GM12878 (cell line): ENCODE measurements around the gene MOAP1. TPM values are rescaled to one million over a fixed set of nuclear protein-coding genes. Genes with fewer than 3 reads are reported as not detected.

Experiments used
- ATAC-seq: fragments of 200-7000 bp; cut with Tn5 transposase; 3 replicates; pipeline ENCODE4 v1.9.1; 2020; ENCODE audit warnings: mild to moderate bottlenecking, moderate library complexity
- BruUV-seq: library from RNA; stranded (reverse); fragments of 400-500 nt; replicated peaks from 2 replicates; lab custom pipeline; 2021; lab: Mats Ljungman, UMichigan
- CTCF ChIA-PET: fragments of 300-600 bp; sonication (Branson Sonifier 250); formaldehyde crosslinking; extraction: SDS; loops from one replicate; lab custom pipeline; 2021; ENCODE audit warnings: inconsistent platforms; lab: Yijun Ruan, JAX
- POLR2A ChIA-PET: fragments of 350-600 bp; formaldehyde crosslinking; extraction: SDS; loops from one replicate; lab custom pipeline; 2021; ENCODE audit warnings: inconsistent platforms; lab: Charles Lee
- RAD21 ChIA-PET: fragments of 300-600 bp; sonication (Branson Sonifier 250); formaldehyde crosslinking; loops from one replicate; lab custom pipeline; 2023; ENCODE audit warnings: antibody characterized with exemption; ENCODE audit not compliant: unreplicated experiment; lab: Charles Lee
- SMC1A ChIA-PET: fragments of 300-600 bp; sonication (Branson Sonifier 250); formaldehyde crosslinking; loops from one replicate; lab custom pipeline; 2023; ENCODE audit not compliant: unreplicated experiment, uncharacterized antibody; lab: Charles Lee
- DNase-seq: peaks from one replicate; pipeline ENCODE4 v3.0.0-alpha.2; 2011; ENCODE audit warnings: low read depth, low spot score
- FAIRE-seq: peaks from 3 replicates; lab custom pipeline; 2011; peaks lifted over from hg19 to GRCh38; lab: Jason Lieb, UNC
- H2AFZ ChIP-seq: 2 replicates; pipeline ENCODE4 v1.6.0; 2011; ENCODE audit warnings: low read depth, low read length, control low read depth; ENCODE audit not compliant: control insufficient read depth
- H3K27ac ChIP-seq: 2 replicates; pipeline ENCODE4 v1.5.1; 2011; ENCODE audit warnings: control low read depth; ENCODE audit not compliant: control insufficient read depth, insufficient read depth
- H3K27me3 ChIP-seq, 2 experiments: replicated peaks in 1 of 2; 2 replicates each; pipeline versions ENCODE4 v1.6.0 to v1.6.1; 2011; ENCODE audit warnings: low read length in 1 of 2; ENCODE audit not compliant: control insufficient read depth in 2 of 2, insufficient read depth in 2 of 2
- H3K36me3 ChIP-seq, 2 experiments: 2 replicates each; pipeline ENCODE4 v1.5.1; 2011; ENCODE audit warnings: low read length in 1 of 2; ENCODE audit not compliant: control insufficient read depth in 2 of 2, insufficient read depth in 2 of 2
- H3K4me1 ChIP-seq: 2 replicates; pipeline ENCODE4 v1.6.1; 2011; ENCODE audit warnings: mild to moderate bottlenecking, low read length, moderate library complexity, mixed read lengths; ENCODE audit not compliant: control insufficient read depth, insufficient read depth
- H3K4me2 ChIP-seq: 2 replicates; pipeline ENCODE4 v1.6.0; 2011; ENCODE audit warnings: control low read depth; ENCODE audit not compliant: control insufficient read depth, insufficient read depth
- H3K4me3 ChIP-seq: fragments of 200-600 bp; sonication (generic); 2 replicates; pipeline ENCODE4 v1.5.1; 2016
- H3K79me2 ChIP-seq: 2 replicates; pipeline ENCODE4 v1.6.0; 2011; ENCODE audit warnings: low read length; ENCODE audit not compliant: control insufficient read depth, insufficient read depth
- H3K9ac ChIP-seq: 2 replicates; pipeline ENCODE4 v1.8.0; 2011; ENCODE audit warnings: low read length, control low read depth, mixed read lengths; ENCODE audit not compliant: control insufficient read depth, insufficient read depth
- H3K9me3 ChIP-seq: replicated peaks from 3 replicates; pipeline ENCODE4 v1.5.1; 2011; ENCODE audit warnings: mild to moderate bottlenecking, low read length; ENCODE audit not compliant: control insufficient read depth, insufficient read depth
- H4K20me1 ChIP-seq: 2 replicates; pipeline ENCODE4 v1.6.0; 2011; ENCODE audit not compliant: control insufficient read depth, insufficient read depth
- BMI1 ChIP-seq: fragments of 450-650 bp; IDR thresholded peaks from 2 replicates; pipeline ENCODE4 v1.6.1; 2016; ENCODE audit warnings: mild to moderate bottlenecking, moderate library complexity, borderline replicate concordance
- CHD1 ChIP-seq: IDR thresholded peaks from 2 replicates; pipeline ENCODE4 v1.6.1; 2012; ENCODE audit warnings: low read depth, low read length, improper control_type of control experiment
- FOS ChIP-seq: IDR thresholded peaks from 3 replicates; pipeline ENCODE4 v1.6.1; 2011; ENCODE audit warnings: borderline replicate concordance; ENCODE audit not compliant: insufficient read length; ENCODE audit errors: extremely low read depth
- HDAC6 ChIP-seq: fragments of 200-600 bp; sonication (generic); IDR thresholded peaks from one replicate; pipeline ENCODE4 v1.8.0; 2017; ENCODE audit warnings: antibody characterized with exemption; ENCODE audit not compliant: unreplicated experiment
- NR2C1 ChIP-seq: fragments of 450-650 bp; IDR thresholded peaks from 2 replicates; pipeline ENCODE4 v1.6.1; 2017; ENCODE audit warnings: antibody characterized with exemption, mild to moderate bottlenecking, moderate library complexity
- RAD51 ChIP-seq: fragments of 450-650 bp; IDR thresholded peaks from 2 replicates; pipeline ENCODE4 v1.6.1; 2016; ENCODE audit warnings: moderate library complexity, mild to moderate bottlenecking, inconsistent platforms
- RUNX3 ChIP-seq: IDR thresholded peaks from 2 replicates; pipeline ENCODE4 v1.6.1; 2012; ENCODE audit warnings: low read length, inconsistent platforms
- SIX5 ChIP-seq: IDR thresholded peaks from 2 replicates; pipeline ENCODE4 v1.6.1; 2011; ENCODE audit warnings: mild to moderate bottlenecking, low read depth, low read length, moderate library complexity; ENCODE audit not compliant: severe bottlenecking
- SMC3 ChIP-seq: IDR thresholded peaks from 2 replicates; pipeline ENCODE4 v1.6.1; 2011; ENCODE audit warnings: low read length, improper control_type of control experiment, borderline replicate concordance
- TARDBP ChIP-seq: IDR thresholded peaks from 2 replicates; pipeline ENCODE4 v1.6.1; 2016; ENCODE audit warnings: borderline replicate concordance
- TCF12 ChIP-seq: IDR thresholded peaks from 2 replicates; pipeline ENCODE4 v1.6.1; 2011; ENCODE audit warnings: low read depth, mild to moderate bottlenecking, low read length
- TCF3 ChIP-seq: IDR thresholded peaks from 2 replicates; pipeline ENCODE4 v1.6.1; 2012; ENCODE audit warnings: low read depth, mild to moderate bottlenecking, low read length, borderline replicate concordance; ENCODE audit not compliant: insufficient read depth
- WRNIP1 ChIP-seq: IDR thresholded peaks from 2 replicates; pipeline ENCODE4 v1.6.1; 2011; ENCODE audit warnings: low read depth, low read length, improper control_type of control experiment, borderline replicate concordance
- ZBTB11 ChIP-seq: fragments of 450-650 bp; formaldehyde crosslinking; IDR thresholded peaks from 2 replicates; pipeline ENCODE4 v1.5.0; 2022; ENCODE audit warnings: mild to moderate bottlenecking, missing genetic modification characterization
- WGBS: methylation state at CpG from one replicate; pipeline ENCODE4 v1.1.6; 2016; ENCODE audit warnings: low lambda C conversion rate; ENCODE audit not compliant: insufficient replicate concordance, insufficient coverage; ENCODE audit errors: missing lambda C conversion rate; 5-methylcytosine and 5-hydroxymethylcytosine counted together
- in situ Hi-C: fragments of 300-500 bp; cut with MboI; formaldehyde crosslinking; loops from 9 replicates; pipeline ENCODE4 v1.14.3; 2018; ENCODE audit warnings: mixed read lengths
- intact Hi-C: fragments of 100-400 bp; cut with micrococcal nuclease; formaldehyde crosslinking; loops from one replicate; pipeline ENCODE4 v1.14.2; 2022; ENCODE audit not compliant: unreplicated experiment
- polyA plus RNA-seq, 11 experiments: library from polyadenylated mRNA; depleted of rRNA in 4 of 11; unstranded in 6 of 11; stranded (reverse) in 5 of 11; fragments of >200 nt; fragmentation: Nextera tagmentation in 4 of 11; fragmentation: Illumina TruSeq in 1 of 11; extraction: Ambion mirVana in 4 of 11; extraction: Trizol in 1 of 11; gene quantifications; 1 replicate in 1 of 11; 2 replicates in 10 of 11; pipeline versions ENCODE4 v1.2.1 to v1.2.3, GENCODE V29; 2011 to 2016; ENCODE audit warnings: inconsistent platforms in 2 of 11, missing spikeins in 2 of 11, low read depth in 1 of 11
- total RNA-seq, 4 experiments: library from RNA; depleted of rRNA in 3 of 4; stranded (reverse); fragments of >200 nt in 3 of 4; fragmentation: Illumina TruSeq in 1 of 4; extraction: Trizol in 1 of 4; gene quantifications; 2 replicates each; pipeline versions ENCODE4 v1.2.1 to v1.2.3, GENCODE V29; 2013 to 2021
- TF ChIP-seq, protein P1 (sequence below): fragments of 450-650 bp; IDR thresholded peaks from 2 replicates; pipeline ENCODE4 v1.6.1; 2017; ENCODE audit warnings: borderline replicate concordance
- TF ChIP-seq, protein P2 (sequence below): fragments of 450-650 bp; IDR thresholded peaks from 2 replicates; pipeline ENCODE4 v1.6.1; 2014; ENCODE audit warnings: mild to moderate bottlenecking
- TF ChIP-seq, protein P3 (sequence below): IDR thresholded peaks from 2 replicates; pipeline ENCODE4 v1.6.1; 2012; ENCODE audit warnings: low read depth, low read length, improper control_type of control experiment

MOAP1 gene
- total and polyA plus RNA-seq, 10 of the 15 experiments (the other 5 are each of a cell fraction or from before 2014, with no cell fraction given), result 3.1 to 51.9 (median 11.4) TPM

GRCh38 chr14:93142854-93143652 is 41.6 kb downstream of the MOAP1 start:
- RAD21 ChIA-PET, result interaction anchor here (1.3 to 12.3 kb wide), 2 partner anchors 29 to 191 kb away, joined by 3 to 163 read pairs; partner anchors contain the start of gene ITPK1
- WGBS, result 54% methylated on average over 13 of the region's 13 CpGs
- SMC1A ChIA-PET, result interaction anchor here (0.8 to 2.1 kb wide), 2 partner anchors 11 to 30 kb away, joined by 4 to 13 read pairs; no protein-coding TSS in a partner anchor
- Histone ChIP-seq H3K4me3 (no peak overlapping the region), H3K4me2 (no peak overlapping the region), H3K9ac (no peak overlapping the region), H3K4me1 (no peaks in the 10 kb centered on the region), H3K9me3 (no peaks in the 10 kb centered on the region), H3K36me3 (no peaks in the 10 kb centered on the region; a peak in 1 of 4 replicates), H3K79me2 (no peaks in the 10 kb centered on the region), H3K27ac (no peak overlapping the region), H3K27me3 (no peaks in the 10 kb centered on the region), H4K20me1 (no peaks in the 10 kb centered on the region), H2AFZ (no peak overlapping the region)
- CTCF ChIA-PET, result interaction anchor here (1.4 to 6.4 kb wide), 3 partner anchors 17 to 29 kb away, joined by 6 to 91 read pairs (median 8); no protein-coding TSS in a partner anchor
- intact Hi-C loops, result no loop called here
- POLR2A ChIA-PET, result no interaction called here
- FAIRE-seq (no peak), DNase-seq (no peak), ATAC-seq (no peak)
- no TSS peak for BruUV-seq
- in situ Hi-C loops, result no loop called here
- TF ChIP-seq TARDBP (no peak), SIX5 (no peak), CHD1 (no peak), HDAC6 (no peak), WRNIP1 (no peak), FOS (no peak), TCF12 (no peak), ZBTB11 (CRISPR knock-in tag) (no peak), BMI1 (no peak), RAD51 (no peak), TCF3 (no peak), RUNX3 (no peak), SMC3 (no peak), NR2C1 (no peak)
- TF ChIP-seq, protein P1, sequence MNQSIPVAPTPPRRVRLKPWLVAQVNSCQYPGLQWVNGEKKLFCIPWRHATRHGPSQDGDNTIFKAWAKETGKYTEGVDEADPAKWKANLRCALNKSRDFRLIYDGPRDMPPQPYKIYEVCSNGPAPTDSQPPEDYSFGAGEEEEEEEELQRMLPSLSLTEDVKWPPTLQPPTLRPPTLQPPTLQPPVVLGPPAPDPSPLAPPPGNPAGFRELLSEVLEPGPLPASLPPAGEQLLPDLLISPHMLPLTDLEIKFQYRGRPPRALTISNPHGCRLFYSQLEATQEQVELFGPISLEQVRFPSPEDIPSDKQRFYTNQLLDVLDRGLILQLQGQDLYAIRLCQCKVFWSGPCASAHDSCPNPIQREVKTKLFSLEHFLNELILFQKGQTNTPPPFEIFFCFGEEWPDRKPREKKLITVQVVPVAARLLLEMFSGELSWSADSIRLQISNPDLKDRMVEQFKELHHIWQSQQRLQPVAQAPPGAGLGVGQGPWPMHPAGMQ, result no peak
- TF ChIP-seq, protein P2, sequence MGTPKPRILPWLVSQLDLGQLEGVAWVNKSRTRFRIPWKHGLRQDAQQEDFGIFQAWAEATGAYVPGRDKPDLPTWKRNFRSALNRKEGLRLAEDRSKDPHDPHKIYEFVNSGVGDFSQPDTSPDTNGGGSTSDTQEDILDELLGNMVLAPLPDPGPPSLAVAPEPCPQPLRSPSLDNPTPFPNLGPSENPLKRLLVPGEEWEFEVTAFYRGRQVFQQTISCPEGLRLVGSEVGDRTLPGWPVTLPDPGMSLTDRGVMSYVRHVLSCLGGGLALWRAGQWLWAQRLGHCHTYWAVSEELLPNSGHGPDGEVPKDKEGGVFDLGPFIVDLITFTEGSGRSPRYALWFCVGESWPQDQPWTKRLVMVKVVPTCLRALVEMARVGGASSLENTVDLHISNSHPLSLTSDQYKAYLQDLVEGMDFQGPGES, result no peak
- TF ChIP-seq, protein P3, sequence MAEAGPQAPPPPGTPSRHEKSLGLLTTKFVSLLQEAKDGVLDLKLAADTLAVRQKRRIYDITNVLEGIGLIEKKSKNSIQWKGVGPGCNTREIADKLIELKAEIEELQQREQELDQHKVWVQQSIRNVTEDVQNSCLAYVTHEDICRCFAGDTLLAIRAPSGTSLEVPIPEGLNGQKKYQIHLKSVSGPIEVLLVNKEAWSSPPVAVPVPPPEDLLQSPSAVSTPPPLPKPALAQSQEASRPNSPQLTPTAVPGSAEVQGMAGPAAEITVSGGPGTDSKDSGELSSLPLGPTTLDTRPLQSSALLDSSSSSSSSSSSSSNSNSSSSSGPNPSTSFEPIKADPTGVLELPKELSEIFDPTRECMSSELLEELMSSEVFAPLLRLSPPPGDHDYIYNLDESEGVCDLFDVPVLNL, result no peak
